HepG2 (cell line): ENCODE data around the gene CNRIP1. TPM values are rescaled to one million over a fixed set of nuclear protein-coding genes. Genes with fewer than 3 reads are reported as not detected.
A peak's percentile ranks its signal among the peaks of the same experiment; 100 is the strongest.

Experiments
- ATAC-seq: fragments of 200-7000 bp; cut with Tn5 transposase; 3 replicates; pipeline ENCODE4 v1.9.1; 2020; ENCODE audit warnings: mild to moderate bottlenecking, moderate library complexity
- BruUV-seq: library from RNA; stranded (reverse); fragments of 400-500 nt; replicated peaks from 2 replicates; lab custom pipeline; 2021; lab: Mats Ljungman, UMichigan
- CTCF ChIA-PET: fragments of 300-600 bp; formaldehyde crosslinking; extraction: SDS; loops from one replicate; lab custom pipeline; 2021; ENCODE audit warnings: low total read pairs, inconsistent platforms, low intra/inter-chr PET ratio; lab: Yijun Ruan, JAX
- POLR2A ChIA-PET: fragments of 350-600 bp; sonication (Branson Sonifier 250); formaldehyde crosslinking; loops from one replicate; lab custom pipeline; 2020; ENCODE audit warnings: antibody characterized with exemption, inconsistent platforms; lab: Yijun Ruan, JAX
- DNase-seq: peaks from one replicate; pipeline ENCODE4 v3.0.0-alpha.2; 2015; ENCODE audit warnings: low spot score
- FAIRE-seq: peaks from 3 replicates; lab custom pipeline; 2011; peaks lifted over from hg19 to GRCh38; lab: Jason Lieb, UNC
- H2AFZ ChIP-seq: one replicate; pipeline ENCODE4 v1.6.1; 2011; ENCODE audit warnings: low read length, inconsistent platforms
- H3K27ac ChIP-seq: fragments of 300-600 bp; 3 replicates; pipeline ENCODE4 v1.8.0; 2011; ENCODE audit warnings: mixed run types, mild to moderate bottlenecking, mixed read lengths, low read length, inconsistent platforms; ENCODE audit not compliant: insufficient read depth; ENCODE audit errors: extremely low read length
- H3K27me3 ChIP-seq, 2 experiments: fragments of 200-600 bp in 1 of 2; 2 replicates in 1 of 2; 3 replicates in 1 of 2; pipeline versions ENCODE4 v1.6.0 to v1.8.0; 2011; ENCODE audit warnings: low read length in 2 of 2, mild to moderate bottlenecking in 2 of 2, moderate library complexity in 2 of 2, inconsistent platforms in 1 of 2; ENCODE audit not compliant: insufficient read depth in 2 of 2, control insufficient read depth in 1 of 2
- H3K36me3 ChIP-seq, 2 experiments: fragments of 200-600 bp in 1 of 2; replicated peaks in 1 of 2; 2 replicates in 1 of 2; 3 replicates in 1 of 2; pipeline versions ENCODE4 v1.5.1 to v1.8.0; 2011; ENCODE audit warnings: low read length in 2 of 2, inconsistent platforms in 1 of 2; ENCODE audit not compliant: insufficient read depth in 2 of 2, control insufficient read depth in 1 of 2
- H3K4me1 ChIP-seq: 2 replicates; pipeline ENCODE4 v1.5.1; 2012; ENCODE audit warnings: low read length, inconsistent platforms; ENCODE audit not compliant: insufficient read depth
- H3K4me2 ChIP-seq: 2 replicates; pipeline ENCODE4 v1.6.0; 2011; ENCODE audit warnings: low read depth, low read length, inconsistent platforms
- H3K4me3 ChIP-seq, 3 experiments: fragments of 200-600 bp in 1 of 3; sonication (generic), shearing (Covaris generic) in 1 of 3; replicated peaks in 1 of 3; 2 replicates each; pipeline ENCODE4 v1.5.1; 2011 to 2016; ENCODE audit warnings: low read length in 3 of 3, inconsistent platforms in 2 of 3, low read depth in 2 of 3, mild to moderate bottlenecking in 2 of 3, control low read depth in 1 of 3, mixed read lengths in 1 of 3; ENCODE audit not compliant: insufficient read depth in 1 of 3
- H3K79me2 ChIP-seq: one replicate; pipeline ENCODE4 v1.6.1; 2011; ENCODE audit warnings: low read length, inconsistent platforms; ENCODE audit not compliant: insufficient read depth
- H3K9ac ChIP-seq: 2 replicates; pipeline ENCODE4 v1.6.0; 2011; ENCODE audit warnings: mild to moderate bottlenecking, low read depth, low read length, inconsistent platforms; ENCODE audit not compliant: insufficient read depth
- H3K9me3 ChIP-seq: 2 replicates; pipeline ENCODE4 v1.5.1; 2012; ENCODE audit warnings: mild to moderate bottlenecking, low read length
- H4K20me1 ChIP-seq: 2 replicates; pipeline ENCODE4 v1.6.0; 2011; ENCODE audit warnings: inconsistent platforms, mild to moderate bottlenecking, low read length, moderate library complexity; ENCODE audit not compliant: insufficient read depth
- CREB1 ChIP-seq, 2 experiments: fragments of 450-650 bp in 1 of 2; IDR thresholded peaks; 2 replicates each; pipeline ENCODE4 v1.6.1; 2016 to 2017; ENCODE audit warnings: control low read depth in 1 of 2, mild to moderate bottlenecking in 1 of 2, missing compliant biosample characterization in 1 of 2, missing genetic modification characterization in 1 of 2
- EHMT2 ChIP-seq: fragments of 200-600 bp; sonication (generic); IDR thresholded peaks from 2 replicates; pipeline ENCODE4 v1.7.0; 2017; ENCODE audit warnings: antibody characterized with exemption, low read depth, low read length, borderline replicate concordance
- ELF3 ChIP-seq: IDR thresholded peaks from 2 replicates; pipeline ENCODE4 v1.6.1; 2016; ENCODE audit warnings: missing genetic modification reagents, missing compliant biosample characterization
- GATAD2A ChIP-seq: IDR thresholded peaks from 2 replicates; pipeline ENCODE4 v1.6.1; 2016
- IKZF5 ChIP-seq: IDR thresholded peaks from 2 replicates; pipeline ENCODE4 v1.6.1; 2018; ENCODE audit warnings: missing genetic modification reagents, mild to moderate bottlenecking, missing compliant biosample characterization
- NR2F6 ChIP-seq, 2 experiments: IDR thresholded peaks; 2 replicates each; pipeline ENCODE4 v1.6.1; 2016; ENCODE audit warnings: antibody characterized with exemption in 1 of 2, mild to moderate bottlenecking in 1 of 2
- SIX4 ChIP-seq: sonication (generic); formaldehyde crosslinking; IDR thresholded peaks from 2 replicates; pipeline ENCODE4 v1.4.0; 2020; ENCODE audit warnings: missing genetic modification reagents
- SMARCC2 ChIP-seq: fragments of 450-650 bp; IDR thresholded peaks from 2 replicates; pipeline ENCODE4 v1.6.1; 2017; ENCODE audit warnings: antibody characterized with exemption, mild to moderate bottlenecking
- UBTF ChIP-seq: sonication (generic); formaldehyde crosslinking; IDR thresholded peaks from 2 replicates; pipeline ENCODE4 v1.4.0; 2020; ENCODE audit warnings: mild to moderate bottlenecking, missing genetic modification reagents
- ZBTB1 ChIP-seq: sonication (generic); formaldehyde crosslinking; IDR thresholded peaks from 2 replicates; pipeline ENCODE4 v1.4.0; 2020; ENCODE audit warnings: missing genetic modification reagents, borderline replicate concordance
- ZNF34 ChIP-seq: sonication (generic); formaldehyde crosslinking; IDR thresholded peaks from 2 replicates; pipeline ENCODE4 v1.4.0; 2020; ENCODE audit warnings: mild to moderate bottlenecking, missing genetic modification reagents, borderline replicate concordance
- ZNF598 ChIP-seq: sonication (generic); formaldehyde crosslinking; IDR thresholded peaks from 2 replicates; pipeline ENCODE4 v1.5.1; 2020; ENCODE audit warnings: mild to moderate bottlenecking, missing genetic modification reagents, borderline replicate concordance
- WGBS: methylation state at CpG from one replicate; pipeline ENCODE4 v1.1.6; 2017; ENCODE audit warnings: low lambda C conversion rate; 5-methylcytosine and 5-hydroxymethylcytosine counted together
- in situ Hi-C: cut with HindIII; loops from 2 replicates; pipeline ENCODE4 v1.10.0; 2017; ENCODE audit warnings: low pct_unique_long_range_greater_than_20kb; ENCODE audit not compliant: extremely low pct_ligation_motif_present
- intact Hi-C: fragments of 100-400 bp; cut with micrococcal nuclease; formaldehyde crosslinking; loops from one replicate; pipeline ENCODE4 v1.10.0; 2022; ENCODE audit not compliant: unreplicated experiment
- polyA plus RNA-seq, 8 experiments: library from polyadenylated mRNA; depleted of rRNA in 3 of 8; stranded (reverse) in 7 of 8; unstranded in 1 of 8; fragments of >200 nt; fragmentation: Illumina TruSeq in 4 of 8; extraction: Trizol in 4 of 8; gene quantifications; 2 replicates each; pipeline versions ENCODE4 v1.2.1 to v1.2.3, GENCODE V29; 2011 to 2016; ENCODE audit warnings: low read depth in 4 of 8, missing spikeins in 1 of 8, mixed read lengths in 1 of 8; ENCODE audit not compliant: insufficient read depth in 1 of 8
- total RNA-seq, 5 experiments: library from RNA; depleted of rRNA; stranded (reverse); fragments of >200 nt; fragmentation: Illumina TruSeq; extraction: Trizol; gene quantifications; 2 replicates each; pipeline ENCODE4 v1.2.3, GENCODE V29; 2016; ENCODE audit warnings: low read depth in 1 of 5

The CNRIP1 gene
- total and polyA plus RNA-seq, 2 of the 13 experiments (the other 11 are each of a cell fraction or from before 2014, with no cell fraction given) = not detected

GRCh38 chr2:68330691-68331090, 10.9 kb upstream of the CNRIP1 start (continued):
- no peak for TF ChIP-seq IKZF5 (CRISPR knock-in tag)
- TF ChIP-seq EHMT2 = no peak
- no peak for TF ChIP-seq UBTF (CRISPR knock-in tag)
- no peak for TF ChIP-seq ZNF598 (CRISPR knock-in tag)
- no peak for TF ChIP-seq SIX4 (CRISPR knock-in tag)
- no peak for TF ChIP-seq GATAD2A (CRISPR knock-in tag)
- no peak for TF ChIP-seq ZBTB1 (CRISPR knock-in tag)
- TF ChIP-seq ELF3 (CRISPR knock-in tag) = no peak
- TF ChIP-seq SMARCC2 = no peak
- no peak for TF ChIP-seq ZNF34 (CRISPR knock-in tag)

GRCh38 chr2:68328901-68329300, 9.2 kb upstream of the CNRIP1 start:
- Histone ChIP-seq H3K4me1 (no peaks in the 10 kb centered on the region), H3K4me3 (no peak overlapping the region), H2AFZ (no peak overlapping the region), H3K36me3 (no peaks in the 10 kb centered on the region), H4K20me1 (no peaks in the 10 kb centered on the region), H3K27me3 (no peaks in the 10 kb centered on the region), H3K4me2 (no peak overlapping the region), H3K9ac (no peak overlapping the region), H3K9me3 (no peaks in the 10 kb centered on the region), H3K79me2 (no peaks in the 10 kb centered on the region), H3K27ac (no peak overlapping the region)
- in situ Hi-C loops = no loop called here
- ChIA-PET CTCF (no interaction called here), POLR2A (no interaction called here)
- ATAC-seq (no peak), FAIRE-seq (no peak), DNase-seq (no peak)
- no TSS peak for BruUV-seq
- WGBS = 1% methylated on average over 5 of the region's 5 CpGs
- TF ChIP-seq CREB1 (IDR thresholded peaks at IDR 0.05) = peak; percentile 51
- TF ChIP-seq CREB1 (CRISPR knock-in tag; IDR thresholded peaks at IDR 0.05) = no peak
- no peak for TF ChIP-seq NR2F6 (IDR thresholded peaks at IDR 0.05)
- TF ChIP-seq NR2F6 (CRISPR knock-in tag; IDR thresholded peaks at IDR 0.05) = no peak
- intact Hi-C loops = no loop called here
